Measurements from ENCODE around the gene ATP6V0D1.
"Not testable (repeated sequence)": the region's sequence is repeated elsewhere in the genome, so short reads cannot be mapped to it uniquely, and the experiment has no call there.

ATP6V0D1 gene

GRCh38 chr16:67499106-67499505, 18.1 kb upstream of the ATP6V0D1 start:
- no peak for DNase-seq

- DNase-seq: peak; percentile 85
Measured at GRCh38 chr16:67490335-67491096, 9.6 kb upstream of the ATP6V0D1 start.

DNA sequence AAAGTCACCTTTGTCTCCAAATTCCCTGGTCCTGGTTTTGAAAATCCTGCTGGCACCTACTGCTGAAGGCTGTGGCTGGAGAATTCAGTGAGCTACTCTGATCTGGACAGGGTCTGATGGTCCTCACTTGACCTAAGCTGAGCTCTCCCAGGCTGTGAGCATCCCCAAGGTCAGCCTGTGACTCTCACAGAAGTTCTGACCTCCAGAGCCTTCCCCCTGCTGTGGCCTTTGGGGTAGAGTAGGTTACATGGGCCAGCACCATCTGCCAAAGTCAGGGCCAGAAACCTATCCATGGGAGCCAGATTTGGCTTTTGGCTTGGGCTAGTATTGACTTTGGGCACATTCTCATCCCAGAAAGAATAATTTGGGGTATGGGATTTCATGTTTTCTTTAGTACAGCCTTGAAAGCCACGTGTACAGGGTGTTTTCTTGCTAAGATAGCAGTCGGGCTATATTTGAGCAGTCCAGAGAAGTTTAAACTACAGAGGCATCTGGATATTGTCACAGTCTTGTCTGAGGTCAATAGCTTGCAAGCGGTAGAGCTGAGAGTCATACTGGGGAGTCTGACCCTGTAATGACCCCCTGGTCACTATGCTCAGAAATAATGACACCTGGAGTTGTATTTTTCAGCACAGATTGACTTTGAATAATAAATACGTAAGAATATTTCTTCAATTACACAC, 8.6 kb upstream of the ATP6V0D1 start:
- DNase-seq: no peak

- DNase-seq: not testable (repeated sequence)
Measured at GRCh38 chr16:67487561-67487960, 6.6 kb upstream of the ATP6V0D1 start.

- DNase-seq: peak; percentile 64
Measured at GRCh38 chr16:67486805-67487204, 5.8 kb upstream of the ATP6V0D1 start.

DNA sequence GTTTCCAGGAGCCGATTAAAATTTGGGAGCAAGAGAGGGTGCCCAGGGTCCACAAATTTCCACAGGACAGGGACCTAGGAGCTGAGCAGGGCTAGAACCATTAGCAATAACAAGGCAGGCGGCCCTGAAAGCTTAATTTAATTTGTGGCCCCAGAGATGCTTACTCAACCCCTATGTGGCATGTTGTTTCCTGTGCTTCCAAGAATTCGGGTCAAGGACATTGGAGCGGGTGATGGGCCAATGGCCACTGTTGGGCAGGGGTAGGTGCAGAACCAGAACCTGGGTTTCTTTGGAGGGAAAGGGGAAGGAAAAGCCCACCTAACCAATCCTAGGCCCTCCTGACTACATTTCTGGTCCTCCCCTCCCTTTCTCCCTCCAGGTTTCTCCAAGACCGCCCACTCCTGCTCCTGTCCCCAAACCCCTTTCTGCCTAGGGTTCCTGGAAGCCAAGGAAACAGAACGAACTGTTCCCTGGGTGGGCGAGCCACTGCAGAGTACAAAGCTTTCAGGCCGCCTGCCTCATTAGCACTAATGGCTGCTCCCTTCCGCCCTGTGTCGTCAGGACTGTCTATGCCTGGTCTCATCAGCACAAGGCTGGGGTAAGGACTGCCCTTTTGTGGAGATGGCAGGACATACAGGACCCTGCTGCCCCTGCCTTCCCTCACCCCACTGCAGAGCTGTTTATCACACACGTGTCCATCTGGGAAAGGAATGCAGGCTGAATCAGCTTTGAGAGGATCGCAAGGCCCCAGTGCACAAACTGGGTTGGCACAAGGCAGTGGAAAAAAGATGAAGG, 3.0 kb upstream of the ATP6V0D1 start:
- no peak for DNase-seq

- no peak for DNase-seq
Measured at GRCh38 chr16:67483150-67483549, 2.2 kb upstream of the ATP6V0D1 start, which contains the start of gene AGRP. TSS of gene AGRP (minus strand) at chr16:67483547. CDS start at chr16:67483398, 149 bp downstream.

DNA sequence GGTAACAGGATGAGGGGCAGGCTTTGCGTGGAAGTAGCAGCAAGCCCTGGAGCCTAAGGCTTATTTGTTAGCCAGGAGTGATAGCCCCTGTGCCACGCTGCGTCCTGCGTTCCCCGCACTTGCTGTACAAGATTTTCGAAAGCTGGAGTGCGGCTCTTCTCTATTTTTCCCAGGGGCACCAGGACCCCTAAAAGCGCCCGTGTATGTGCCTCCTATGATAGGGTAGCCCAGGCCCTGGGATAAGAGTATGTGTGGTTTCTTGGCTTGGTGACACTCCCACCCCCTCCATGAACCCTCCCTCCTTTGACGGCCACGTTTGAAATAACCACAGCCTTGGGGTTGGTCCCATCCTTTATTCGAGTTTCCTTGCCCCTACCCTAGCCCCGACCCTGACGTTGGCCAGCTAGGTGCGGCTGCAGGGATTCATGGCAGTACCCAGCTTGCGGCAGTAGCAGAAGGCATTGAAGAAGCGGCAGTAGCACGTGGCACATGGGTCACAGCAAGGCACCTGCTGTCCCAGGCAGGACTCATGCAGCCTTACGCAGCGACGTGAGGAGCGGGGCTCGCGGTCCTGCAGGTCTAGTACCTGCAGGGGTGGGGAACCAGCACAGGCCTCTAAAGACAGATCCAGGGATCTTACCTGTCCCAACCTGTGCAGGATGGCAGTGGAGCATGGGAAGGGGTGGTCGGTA, 1.4 kb upstream of the ATP6V0D1 start:
- no peak for DNase-seq

GRCh38 chr16:67481561-67482232, 740 bp upstream of the ATP6V0D1 start:
- peak; percentile 33 for DNase-seq

DNA sequence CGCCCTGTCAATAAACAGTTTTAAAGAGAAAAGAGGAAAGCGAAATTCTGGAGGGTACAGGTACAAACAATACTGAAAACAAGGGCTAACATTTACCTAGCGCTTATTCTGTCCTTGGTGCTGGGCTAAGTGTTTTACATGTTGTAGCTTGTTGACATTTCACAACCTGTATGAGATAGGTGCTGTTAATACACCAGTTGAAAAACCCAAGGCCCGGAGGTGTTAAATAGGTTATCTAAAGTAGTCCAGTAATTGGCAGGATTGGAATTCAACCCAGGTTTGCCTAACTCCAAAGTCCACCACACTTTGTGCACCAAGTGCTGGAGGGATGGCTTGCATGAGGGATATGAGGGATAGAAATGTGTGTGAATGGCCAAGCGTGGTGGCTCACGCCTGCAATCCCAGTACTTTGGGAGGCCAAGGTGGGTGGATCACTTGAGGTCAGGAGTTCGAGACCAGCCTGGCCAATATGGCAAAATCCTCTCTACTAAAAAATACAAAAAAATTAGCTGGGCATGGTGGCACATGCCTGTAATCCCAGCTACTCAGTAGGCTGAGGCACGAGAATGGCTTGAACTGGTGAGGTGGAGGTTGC, 2.9 kb downstream of the ATP6V0D1 start:
- no peak for DNase-seq

DNA sequence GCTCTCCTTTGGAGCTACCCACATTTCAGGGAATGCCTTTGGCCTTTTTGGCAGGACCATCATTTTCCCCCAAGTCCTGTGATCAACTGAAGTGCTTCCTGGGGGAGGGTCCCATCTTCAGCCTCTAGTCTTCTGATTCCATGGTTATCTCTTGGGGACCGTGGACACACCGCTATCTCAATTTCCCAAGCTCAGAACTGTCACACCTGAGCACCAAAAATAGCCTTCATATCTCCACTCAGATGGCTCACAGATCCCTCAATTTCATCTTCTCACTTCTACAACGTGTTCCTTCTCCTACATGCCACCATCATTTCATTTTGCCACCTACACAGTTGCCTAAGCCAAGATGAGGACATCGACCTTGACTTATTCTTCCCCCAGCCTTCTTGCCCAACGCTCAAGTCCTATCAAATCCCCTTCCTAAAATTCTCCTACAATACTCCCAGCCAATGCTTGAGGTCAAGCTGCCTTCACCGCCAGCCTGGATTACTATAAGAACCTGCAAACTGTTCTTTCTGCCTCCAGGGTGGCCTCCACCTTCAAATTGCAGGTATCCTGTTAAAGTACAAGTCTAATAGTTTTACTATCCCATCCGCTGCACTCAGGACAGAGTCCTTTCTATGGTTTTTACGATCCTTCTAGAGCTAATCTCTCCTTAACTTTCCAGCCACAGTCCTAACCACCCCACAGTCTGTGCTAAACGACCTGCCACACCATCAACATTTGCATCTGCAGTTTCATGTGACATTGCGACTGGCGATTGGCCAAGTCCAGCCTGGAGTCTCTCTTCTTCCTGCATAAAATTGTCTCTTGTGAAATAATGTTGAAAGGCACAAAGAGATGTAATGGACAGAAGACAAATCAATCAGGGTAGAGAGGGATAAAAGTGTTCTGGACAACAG, 6.2 kb downstream of the ATP6V0D1 start:
- DNase-seq: peak; percentile 39

GRCh38 chr16:67471758-67472384, 9.1 kb downstream of the ATP6V0D1 start:
- DNase-seq: no peak

DNA sequence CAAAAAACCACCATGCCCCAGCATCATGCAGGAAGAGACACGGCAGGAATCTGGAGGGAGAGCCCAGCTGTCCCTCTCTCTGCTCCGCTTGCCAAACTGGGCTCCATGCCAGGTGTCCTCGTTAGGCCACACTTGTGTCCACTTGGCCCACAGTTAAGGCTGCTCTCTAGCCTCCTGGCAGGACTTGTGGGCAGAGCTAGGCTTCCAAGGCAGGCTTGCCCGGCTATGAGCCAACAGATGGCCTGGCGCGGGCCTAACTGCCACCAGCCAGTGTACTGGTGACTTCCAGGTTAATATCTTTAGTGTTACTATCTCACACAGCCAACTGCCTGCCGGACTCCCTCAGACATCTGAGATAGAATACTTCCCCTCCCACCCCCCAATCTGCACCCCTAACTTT, 10.6 kb downstream of the ATP6V0D1 start:
- no peak for DNase-seq

GRCh38 chr16:67468731-67469130, 12.2 kb downstream of the ATP6V0D1 start:
- DNase-seq: no peak

- no peak for DNase-seq
Measured at GRCh38 chr16:67466581-67466980, 14.4 kb downstream of the ATP6V0D1 start.

GRCh38 chr16:67464565-67464964, 16.4 kb downstream of the ATP6V0D1 start:
- no peak for DNase-seq

GRCh38 chr16:67463691-67464090, 17.3 kb downstream of the ATP6V0D1 start:
- no peak for DNase-seq

DNA sequence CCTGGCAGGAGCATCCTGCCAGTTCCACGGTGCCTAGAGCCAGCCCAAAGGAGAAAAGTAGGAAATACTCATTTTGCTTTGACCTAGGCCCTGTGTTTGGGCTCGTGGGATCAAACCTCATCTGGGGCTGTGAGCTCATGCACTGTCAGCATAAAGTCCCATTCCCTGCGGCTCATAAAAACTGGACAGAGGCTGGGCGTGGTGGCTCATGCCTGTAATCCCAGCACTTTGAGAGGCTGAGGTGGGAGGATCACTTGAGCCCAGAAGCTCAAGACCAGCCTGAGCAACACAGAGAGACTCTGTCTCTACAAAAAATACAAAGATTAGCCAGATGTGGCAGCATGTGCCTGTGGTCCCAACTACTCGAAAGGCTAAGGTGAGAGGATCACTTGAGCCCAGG, 17.9 kb downstream of the ATP6V0D1 start:
- DNase-seq: no peak

DNA sequence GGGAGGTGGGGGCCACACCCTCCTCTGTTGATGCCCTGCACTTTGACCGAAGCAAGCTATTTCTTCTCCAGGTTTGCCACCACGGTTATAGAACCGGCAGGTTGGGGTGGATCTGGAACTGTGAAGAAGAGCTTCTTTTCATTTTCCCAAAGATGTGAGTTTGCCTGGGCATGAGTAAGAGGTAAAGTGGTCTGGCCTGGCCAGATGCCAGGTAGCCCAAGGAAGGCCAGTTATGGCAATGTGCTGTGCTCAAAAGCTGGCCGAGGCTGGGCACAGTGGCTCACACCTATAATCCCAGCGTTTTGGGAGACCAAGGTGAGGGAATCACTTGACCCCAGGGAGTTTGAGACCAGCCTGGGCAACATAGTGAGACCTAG, 18.7 kb downstream of the ATP6V0D1 start:
- no peak for DNase-seq

DNA sequence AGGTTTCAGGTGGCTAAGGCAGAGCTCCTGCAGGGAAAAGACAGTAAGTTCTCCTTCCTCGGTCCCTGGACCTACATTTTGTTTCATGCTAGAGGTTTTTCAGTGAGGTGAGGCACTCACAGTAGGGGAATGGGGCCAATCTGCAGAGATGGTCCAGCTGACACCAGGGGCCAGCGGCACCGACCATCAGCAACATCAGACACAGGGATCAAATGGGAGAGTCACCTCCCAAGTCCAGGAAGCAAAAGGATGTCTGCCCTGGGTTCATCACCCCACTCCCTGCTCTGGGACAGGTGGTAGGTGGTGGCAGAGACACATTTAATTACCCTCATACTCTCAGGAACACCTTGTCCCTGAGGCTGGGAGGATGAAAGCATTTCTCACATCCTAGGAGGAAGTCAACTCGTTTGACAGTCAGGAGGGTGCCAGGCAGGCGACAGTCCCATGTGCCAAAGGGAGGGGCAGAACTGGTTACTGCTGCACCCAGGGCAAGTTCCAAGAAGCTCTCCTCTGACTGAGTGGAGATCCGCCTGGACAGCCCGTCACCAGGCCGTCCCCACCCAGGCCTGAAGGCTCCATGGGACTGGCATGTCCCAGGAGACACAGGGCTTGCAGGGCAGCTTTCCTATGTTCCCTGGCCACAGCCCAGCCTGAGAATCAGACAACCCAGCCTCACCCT, 19.2 kb downstream of the ATP6V0D1 start:
- no peak for DNase-seq

All from suppressor macrophage treated with lipopolysaccharide for 4 hours (primary cell).